Measurements from ENCODE around the gene GRM8.

GRM8 gene

GRCh38 chr7:126398285-126398684, 854.5 kb downstream of the GRM8 start:
- Histone ChIP-seq H3K9me3 (ENCODE audit: control insufficient read depth, low read length) (peaks cover under 1% of the 10 kb centered on the region), H2BK12ac (ENCODE audit: low read length in 2 of 2) (no peak overlapping the region), H2BK120ac (ENCODE audit: low read depth, low read length) (no peak overlapping the region), H2BK15ac (ENCODE audit: low read depth, poor library complexity, severe bottlenecking) (no peak overlapping the region), H2AFZ (ENCODE audit: low read depth, low read length) (no peak overlapping the region), H3K79me1 (replicated peaks; ENCODE audit: low read length, poor library complexity, severe bottlenecking) (no peaks in the 10 kb centered on the region), H2BK5ac (ENCODE audit: low read depth, low read length, poor library complexity, severe bottlenecking) (no peak overlapping the region), H3K27ac (ENCODE audit: low read length, poor library complexity, severe bottlenecking) (no peak overlapping the region), H3K4ac (ENCODE audit: low read depth in 1 of 2, low read length in 2 of 2) (no peak overlapping the region), H3K9ac (ENCODE audit: low read length) (no peak overlapping the region), H3K27me3 (ENCODE audit: control insufficient read depth in 1 of 2, insufficient read depth in 1 of 2, low read length in 2 of 2) (no peaks in the 10 kb centered on the region), H3K14ac (ENCODE audit: low read length in 2 of 2) (no peak overlapping the region), H2AK5ac (ENCODE audit: low read length, severe bottlenecking) (no peak overlapping the region), H3K4me3 (ENCODE audit: insufficient read depth in 1 of 2, low read depth in 1 of 2, low read length in 2 of 2) (no peak overlapping the region), H3K4me2 (ENCODE audit: low read length, poor library complexity, severe bottlenecking) (no peak overlapping the region), H4K8ac (ENCODE audit: low read length) (no peak overlapping the region), H4K91ac (ENCODE audit: low read length) (no peak overlapping the region), H3K36me3 (ENCODE audit: control insufficient read depth in 1 of 2, insufficient read depth in 2 of 2, low read depth in 1 of 2, low read length in 2 of 2) (no peaks in the 10 kb centered on the region), H3K4me1 (ENCODE audit: control insufficient read depth, insufficient read depth, low read depth, low read length) (no peaks in the 10 kb centered on the region), H3K23ac (ENCODE audit: low read length in 2 of 2) (no peak overlapping the region), H3K18ac (ENCODE audit: low read depth in 1 of 2, low read length in 2 of 2) (no peak overlapping the region)
- DNase-seq, result no peak

GRCh38 chr7:126394406-126394805, 858.3 kb downstream of the GRM8 start:
- Histone ChIP-seq H2AFZ (ENCODE audit: low read depth, low read length) (no peak overlapping the region), H3K9me3 (ENCODE audit: control insufficient read depth, low read length) (peaks cover 2% of the 10 kb centered on the region), H2AK5ac (ENCODE audit: low read length, severe bottlenecking) (no peak overlapping the region), H3K4me1 (ENCODE audit: control insufficient read depth, insufficient read depth, low read depth, low read length) (no peaks in the 10 kb centered on the region), H3K14ac (ENCODE audit: low read length in 2 of 2) (no peak overlapping the region), H3K27me3 (ENCODE audit: control insufficient read depth in 1 of 2, insufficient read depth in 1 of 2, low read length in 2 of 2) (no peaks in the 10 kb centered on the region), H2BK12ac (ENCODE audit: low read length in 2 of 2) (no peak overlapping the region), H3K9ac (ENCODE audit: low read length) (no peak overlapping the region), H3K4ac (ENCODE audit: low read depth in 1 of 2, low read length in 2 of 2) (no peak overlapping the region), H3K4me2 (ENCODE audit: low read length, poor library complexity, severe bottlenecking) (no peak overlapping the region), H3K79me1 (replicated peaks; ENCODE audit: low read length, poor library complexity, severe bottlenecking) (no peaks in the 10 kb centered on the region), H3K18ac (ENCODE audit: low read depth in 1 of 2, low read length in 2 of 2) (no peak overlapping the region), H3K36me3 (ENCODE audit: control insufficient read depth in 1 of 2, insufficient read depth in 2 of 2, low read depth in 1 of 2, low read length in 2 of 2) (no peaks in the 10 kb centered on the region), H2BK15ac (ENCODE audit: low read depth, poor library complexity, severe bottlenecking) (no peak overlapping the region), H4K91ac (ENCODE audit: low read length) (no peak overlapping the region), H3K23ac (ENCODE audit: low read length in 2 of 2) (no peak overlapping the region), H4K8ac (ENCODE audit: low read length) (no peak overlapping the region), H3K4me3 (ENCODE audit: insufficient read depth in 1 of 2, low read depth in 1 of 2, low read length in 2 of 2) (no peak overlapping the region), H2BK5ac (ENCODE audit: low read depth, low read length, poor library complexity, severe bottlenecking) (no peak overlapping the region), H2BK120ac (ENCODE audit: low read depth, low read length) (no peak overlapping the region), H3K27ac (ENCODE audit: low read length, poor library complexity, severe bottlenecking) (no peak overlapping the region)
- 70% methylated on average over 6 of the region's 7 CpGs for WGBS
- DNase-seq, result no peak

Small RNA genes within 50 kb of the gene (small RNA-seq; reads per million reads assigned to genes)
- gene MIR592 (ENCODE audit: low read depth), result 1.2 reads per million

All from mesenchymal stem cell (in vitro differentiated cells and primary cell).